OCI-LY7 (cell line): ENCODE results near the gene DACT2. TPM values are rescaled to one million over a fixed set of nuclear protein-coding genes. Genes with fewer than 3 reads are reported as not detected.

ENCODE experiments used
- BruUV-seq: library from RNA; stranded (reverse); fragments of 400-500 nt; replicated peaks from 2 replicates; lab custom pipeline; 2021; lab: Mats Ljungman, UMichigan
- CTCF ChIA-PET: fragments of 300-600 bp; sonication (Branson Sonifier 250); formaldehyde crosslinking; loops from one replicate; lab custom pipeline; 2022; ENCODE audit warnings: antibody characterized with exemption; ENCODE audit not compliant: unreplicated experiment; lab: Charles Lee
- POLR2A ChIA-PET: fragments of 300-600 bp; sonication (Branson Sonifier 250); formaldehyde crosslinking; loops from one replicate; lab custom pipeline; 2022; ENCODE audit warnings: antibody characterized with exemption; lab: Charles Lee
- DNase-seq: peaks from one replicate; pipeline ENCODE4 v3.0.0-alpha.2; 2015; ENCODE audit warnings: low spot score
- H2AFZ ChIP-seq: fragments of 200-600 bp; sonication (generic), shearing (Covaris generic); 2 replicates; pipeline ENCODE4 v1.6.1; 2014; ENCODE audit warnings: mild to moderate bottlenecking, antibody characterized with exemption, low read length, moderate library complexity
- H3K27ac ChIP-seq: fragments of 200-600 bp; sonication (generic); 2 replicates; pipeline ENCODE4 v1.5.1; 2014; ENCODE audit warnings: mixed run types, low read depth, mild to moderate bottlenecking, moderate library complexity, low read length, inconsistent platforms; ENCODE audit not compliant: poor library complexity, severe bottlenecking
- H3K36me3 ChIP-seq: fragments of 200-600 bp; sonication (generic); 2 replicates; pipeline ENCODE4 v1.6.1; 2014; ENCODE audit warnings: mild to moderate bottlenecking, antibody characterized with exemption, low read length, moderate library complexity, mixed read lengths; ENCODE audit not compliant: insufficient read depth
- H3K4me1 ChIP-seq: fragments of 200-600 bp; sonication (generic); 2 replicates; pipeline ENCODE4 v1.5.1; 2014; ENCODE audit warnings: mild to moderate bottlenecking, low read length; ENCODE audit not compliant: insufficient read depth, poor library complexity, severe bottlenecking
- H3K4me2 ChIP-seq: fragments of 200-600 bp; sonication (generic); 2 replicates; pipeline ENCODE4 v1.6.1; 2014; ENCODE audit warnings: mild to moderate bottlenecking, low read length
- H3K4me3 ChIP-seq: fragments of 200-600 bp; sonication (generic); 2 replicates; pipeline ENCODE4 v1.5.1; 2014; ENCODE audit warnings: mild to moderate bottlenecking, low read depth, low read length; ENCODE audit not compliant: poor library complexity, severe bottlenecking
- H3K79me2 ChIP-seq: fragments of 200-600 bp; sonication (generic); 2 replicates; pipeline ENCODE4 v1.6.1; 2016; ENCODE audit warnings: low read depth, mild to moderate bottlenecking, low read length, moderate library complexity, mixed read lengths; ENCODE audit not compliant: insufficient read depth
- H3K9me2 ChIP-seq: fragments of 200-600 bp; sonication (generic); 2 replicates; pipeline ENCODE4 v1.6.1; 2016; ENCODE audit warnings: mild to moderate bottlenecking, low read length, mixed read lengths; ENCODE audit not compliant: insufficient read depth
- H3K9me3 ChIP-seq: fragments of 200-600 bp; sonication (generic); 2 replicates; pipeline ENCODE4 v1.6.1; 2014; ENCODE audit warnings: mild to moderate bottlenecking, mixed run types, low read length, mixed read lengths
- H4K20me1 ChIP-seq: fragments of 200-600 bp; sonication (generic); 2 replicates; pipeline ENCODE4 v1.6.1; 2014; ENCODE audit warnings: mild to moderate bottlenecking, antibody characterized with exemption, low read length, moderate library complexity, mixed read lengths; ENCODE audit not compliant: insufficient read depth
- EZH2phosphoT487 ChIP-seq: fragments of 200-600 bp; sonication (generic); IDR thresholded peaks from 2 replicates; pipeline ENCODE4 v1.6.1; 2018; ENCODE audit warnings: low read depth, borderline replicate concordance, mild to moderate bottlenecking, mixed run types, antibody characterized with exemption, low read length, moderate library complexity, mixed read lengths
- intact Hi-C: fragments of 100-400 bp; cut with micrococcal nuclease; formaldehyde crosslinking; loops from one replicate; pipeline ENCODE4 v1.10.0; 2022; ENCODE audit not compliant: unreplicated experiment
- total RNA-seq, 2 experiments: library from RNA; depleted of rRNA in 1 of 2; stranded (reverse); fragments of >200 nt in 1 of 2; shearing (Covaris generic) in 1 of 2; gene quantifications; 2 replicates each; pipeline ENCODE4 v1.2.3, GENCODE V29; 2014 to 2022
- TF ChIP-seq, protein P1 (sequence below): fragments of 200-600 bp; sonication (generic); conservative IDR thresholded peaks from 2 replicates; pipeline ENCODE4 v1.5.1; 2014; ENCODE audit warnings: mild to moderate bottlenecking, antibody characterized with exemption, low read length, moderate library complexity, mixed read lengths

DACT2 gene
- total RNA-seq, 2 experiments from 2014 or later, result not detected

DNA sequence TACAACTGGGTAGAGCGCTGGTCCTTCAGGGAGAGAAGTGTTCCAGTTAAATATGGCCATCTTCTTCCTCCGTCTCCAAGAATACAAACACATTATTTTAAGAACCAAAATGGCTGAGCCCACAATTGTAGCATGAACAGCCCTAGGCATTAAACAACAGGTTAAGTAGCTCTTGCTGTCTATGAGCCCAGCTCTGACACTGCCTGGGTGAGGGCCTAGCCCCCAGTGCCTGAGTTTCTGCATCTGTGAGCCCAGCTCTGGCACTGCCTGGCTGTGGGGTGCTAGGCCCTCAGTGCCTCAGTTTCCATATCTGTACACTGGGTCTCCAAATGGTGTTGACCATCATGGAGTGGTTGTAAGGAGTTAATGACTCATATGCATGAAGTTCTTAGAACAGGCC is 24.8 kb upstream of the DACT2 start:
- no peak overlapping the region for H3K27ac ChIP-seq
- CTCF ChIA-PET, result no interaction called here
- POLR2A ChIA-PET, result no interaction called here
- H3K9me2 ChIP-seq, result no peaks in the 10 kb centered on the region
- no peaks in the 10 kb centered on the region for H4K20me1 ChIP-seq
- no peaks in the 10 kb centered on the region for H3K4me1 ChIP-seq
- no peaks in the 10 kb centered on the region for H3K9me3 ChIP-seq
- DNase-seq, result no peak
- BruUV-seq, result no TSS peak
- H3K4me3 ChIP-seq, result no peak overlapping the region
- intact Hi-C loops, result no loop called here
- no peaks in the 10 kb centered on the region for H3K79me2 ChIP-seq
- no peak for TF ChIP-seq EZH2phosphoT487
- TF ChIP-seq, protein P1, sequence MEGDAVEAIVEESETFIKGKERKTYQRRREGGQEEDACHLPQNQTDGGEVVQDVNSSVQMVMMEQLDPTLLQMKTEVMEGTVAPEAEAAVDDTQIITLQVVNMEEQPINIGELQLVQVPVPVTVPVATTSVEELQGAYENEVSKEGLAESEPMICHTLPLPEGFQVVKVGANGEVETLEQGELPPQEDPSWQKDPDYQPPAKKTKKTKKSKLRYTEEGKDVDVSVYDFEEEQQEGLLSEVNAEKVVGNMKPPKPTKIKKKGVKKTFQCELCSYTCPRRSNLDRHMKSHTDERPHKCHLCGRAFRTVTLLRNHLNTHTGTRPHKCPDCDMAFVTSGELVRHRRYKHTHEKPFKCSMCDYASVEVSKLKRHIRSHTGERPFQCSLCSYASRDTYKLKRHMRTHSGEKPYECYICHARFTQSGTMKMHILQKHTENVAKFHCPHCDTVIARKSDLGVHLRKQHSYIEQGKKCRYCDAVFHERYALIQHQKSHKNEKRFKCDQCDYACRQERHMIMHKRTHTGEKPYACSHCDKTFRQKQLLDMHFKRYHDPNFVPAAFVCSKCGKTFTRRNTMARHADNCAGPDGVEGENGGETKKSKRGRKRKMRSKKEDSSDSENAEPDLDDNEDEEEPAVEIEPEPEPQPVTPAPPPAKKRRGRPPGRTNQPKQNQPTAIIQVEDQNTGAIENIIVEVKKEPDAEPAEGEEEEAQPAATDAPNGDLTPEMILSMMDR, result no peak
- no peak overlapping the region for H2AFZ ChIP-seq
- H3K36me3 ChIP-seq, result no peaks in the 10 kb centered on the region
- no peak overlapping the region for H3K4me2 ChIP-seq

DNA sequence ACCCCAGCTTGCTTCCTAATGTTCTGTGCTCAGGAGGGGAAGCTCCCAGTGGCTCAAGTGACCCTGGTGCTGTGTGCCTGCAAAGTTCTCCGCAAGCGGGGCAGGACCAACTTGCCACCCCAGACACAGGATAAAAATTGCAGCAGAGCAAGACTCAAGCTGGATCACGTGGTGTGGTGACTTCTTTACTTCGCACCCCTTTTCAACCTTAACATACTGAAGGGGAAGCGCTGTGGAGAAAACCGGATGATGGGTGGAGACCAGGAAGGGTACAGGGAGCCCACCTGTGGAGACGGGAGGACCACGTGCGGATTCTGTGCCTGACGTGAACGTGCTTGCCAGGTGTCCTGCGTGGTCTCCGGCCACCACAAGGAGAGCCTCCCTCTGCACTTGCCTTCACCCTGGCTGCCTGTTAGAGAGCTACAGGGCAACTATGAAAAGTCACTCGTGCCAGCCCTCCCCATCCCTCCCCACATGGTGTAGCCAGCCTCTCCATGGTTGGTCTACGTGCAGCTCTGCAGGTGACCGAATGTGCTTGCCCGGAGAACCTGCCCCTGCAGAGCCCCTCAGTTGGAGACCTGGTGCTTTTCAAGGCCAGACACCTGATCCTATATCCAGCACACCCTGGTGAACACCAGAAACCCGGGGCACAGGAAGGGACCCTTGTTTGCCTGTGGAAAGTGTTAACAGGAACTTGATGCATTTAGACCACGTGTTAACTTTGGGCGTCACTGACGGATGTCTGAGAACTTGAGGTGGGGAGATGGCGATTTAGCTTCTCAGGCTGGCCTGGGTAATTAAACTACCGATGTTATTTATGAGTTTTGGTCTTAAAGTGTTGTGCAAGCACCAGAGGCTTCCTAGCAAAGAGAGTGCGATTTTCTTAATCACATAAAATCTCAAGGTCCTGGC is 23.9 kb upstream of the DACT2 start:
- no peak for TF ChIP-seq EZH2phosphoT487
- TF ChIP-seq, protein P1, result no peak
- ChIA-PET POLR2A (no interaction called here), CTCF (no interaction called here)
- no peak overlapping the region for H2AFZ ChIP-seq
- H3K9me3 ChIP-seq, result no peaks in the 10 kb centered on the region
- H4K20me1 ChIP-seq, result no peaks in the 10 kb centered on the region
- H3K4me1 ChIP-seq, result no peaks in the 10 kb centered on the region
- H3K27ac ChIP-seq, result no peak overlapping the region
- no peak overlapping the region for H3K4me3 ChIP-seq
- H3K79me2 ChIP-seq, result no peaks in the 10 kb centered on the region
- intact Hi-C loops, result no loop called here
- no peaks in the 10 kb centered on the region for H3K36me3 ChIP-seq
- H3K4me2 ChIP-seq, result no peak overlapping the region
- no TSS peak for BruUV-seq
- DNase-seq, result no peak
- no peaks in the 10 kb centered on the region for H3K9me2 ChIP-seq

DNA sequence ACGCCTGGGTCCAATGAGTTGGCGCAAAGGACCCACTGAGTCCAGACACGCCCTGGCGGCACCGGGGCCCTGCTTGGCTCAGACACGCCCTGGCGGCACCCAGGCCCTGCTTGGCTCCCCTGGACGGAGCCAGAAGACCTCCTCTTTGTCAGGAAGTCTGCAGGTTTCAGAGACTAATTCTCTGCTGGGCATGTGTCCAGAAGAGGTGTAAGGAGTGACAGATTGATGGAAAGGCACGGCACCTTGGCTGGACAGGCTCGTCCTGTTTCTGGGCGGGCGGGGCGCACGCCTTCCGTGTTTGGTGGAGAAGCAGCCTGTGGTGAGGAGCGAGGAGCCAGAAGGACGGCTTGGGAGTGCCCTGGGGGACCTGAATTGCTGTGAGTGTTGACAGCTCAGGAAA is 23.1 kb upstream of the DACT2 start:
- intact Hi-C loops, result no loop called here
- Histone ChIP-seq H3K4me2 (no peak overlapping the region), H3K27ac (no peak overlapping the region), H3K36me3 (no peaks in the 10 kb centered on the region), H3K4me3 (no peak overlapping the region), H3K4me1 (no peaks in the 10 kb centered on the region), H3K9me3 (no peaks in the 10 kb centered on the region), H3K9me2 (no peaks in the 10 kb centered on the region), H4K20me1 (no peaks in the 10 kb centered on the region), H3K79me2 (no peaks in the 10 kb centered on the region), H2AFZ (no peak overlapping the region)
- TF ChIP-seq EZH2phosphoT487, result no peak
- TF ChIP-seq, protein P1, result no peak
- no TSS peak for BruUV-seq
- POLR2A ChIA-PET, result no interaction called here
- no peak for DNase-seq
- CTCF ChIA-PET, result no interaction called here
